ENCODE results near the gene TBL1X. TPM values are rescaled to one million over a fixed set of nuclear protein-coding genes. Genes with fewer than 3 reads are reported as not detected.

Gene TBL1X
- polyA plus RNA-seq, 3 donors = 12.5 to 19.5 (median 13.8) TPM

DNA sequence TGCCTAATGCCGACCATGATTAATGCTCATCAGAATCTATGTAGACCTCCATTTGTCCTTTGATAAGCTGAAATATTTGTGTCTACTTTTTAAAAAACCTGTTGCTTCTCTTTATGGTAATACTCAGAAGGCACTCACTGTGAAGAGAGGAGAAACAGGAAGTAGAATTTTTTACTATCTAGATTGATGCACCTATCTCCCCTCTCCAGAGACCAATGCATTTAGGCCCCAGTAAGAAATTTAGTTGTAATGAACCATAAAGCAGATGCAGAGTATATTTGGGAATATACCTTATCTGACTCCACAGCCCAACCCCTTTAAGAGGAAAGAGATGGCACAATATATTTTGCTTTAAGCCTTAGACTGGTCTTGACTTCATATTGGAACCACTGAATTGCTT is 11.1 kb downstream of the TBL1X start:
- Mint-ChIP-seq H3K4me1 (peaks cover 5% of the 10 kb centered on the region), H3K27ac (no peak overlapping the region), H3K9me3 (peaks cover 0 to 3% (median 0%) of the 10 kb centered on the region in 7 donors), H3K4me3 (no peak overlapping the region), H3K36me3 (peaks cover 32% of the 10 kb centered on the region in 2 donors), H3K27me3 (ENCODE audit: low read depth in 3 of 3) (peaks cover 0 to 46% (median 0%) of the 10 kb centered on the region in 3 donors)
- no peak for DNase-seq
- Histone ChIP-seq H3K36me3 (replicated peaks in 1 of 2; ENCODE audit: control insufficient read depth in 1 of 2, insufficient read depth in 2 of 2, low read length in 2 of 2) (peaks cover 3 to 22% of the 10 kb centered on the region in 2 donors), H3K9me3 (replicated peaks in 1 of 2; ENCODE audit: control insufficient read depth in 1 of 2, insufficient read depth in 1 of 2, low read length in 2 of 2) (no peaks in the 10 kb centered on the region), H3K9ac (ENCODE audit: insufficient read depth, low read length, poor library complexity, severe bottlenecking) (no peak overlapping the region), H3K4me1 (ENCODE audit: control insufficient read depth in 1 of 2, insufficient read depth in 2 of 2, low read length in 2 of 2) (no peaks in the 10 kb centered on the region), H3K4me3 (replicated peaks in 1 of 3; ENCODE audit: low read depth in 2 of 3, low read length in 3 of 3) (no peak overlapping the region), H4K20me1 (ENCODE audit: insufficient read depth, low read length) (peaks cover 100% of the 10 kb centered on the region), H2AFZ (ENCODE audit: insufficient read depth, low read depth, low read length, poor library complexity, severe bottlenecking) (no peak overlapping the region), H3K27me3 (ENCODE audit: control insufficient read depth in 2 of 2, insufficient read depth in 2 of 2, low read length in 2 of 2) (peaks cover 0 to 21% of the 10 kb centered on the region in 2 donors), H3K27ac (ENCODE audit: low read depth in 1 of 2, low read length in 2 of 2) (no peak overlapping the region), H3K79me2 (ENCODE audit: insufficient read depth, low read length) (peaks cover 81% of the 10 kb centered on the region), H3K4me2 (replicated peaks; ENCODE audit: extremely low read depth, low read length, poor library complexity, severe bottlenecking) (no peak overlapping the region)
- TF ChIP-seq, protein P1, sequence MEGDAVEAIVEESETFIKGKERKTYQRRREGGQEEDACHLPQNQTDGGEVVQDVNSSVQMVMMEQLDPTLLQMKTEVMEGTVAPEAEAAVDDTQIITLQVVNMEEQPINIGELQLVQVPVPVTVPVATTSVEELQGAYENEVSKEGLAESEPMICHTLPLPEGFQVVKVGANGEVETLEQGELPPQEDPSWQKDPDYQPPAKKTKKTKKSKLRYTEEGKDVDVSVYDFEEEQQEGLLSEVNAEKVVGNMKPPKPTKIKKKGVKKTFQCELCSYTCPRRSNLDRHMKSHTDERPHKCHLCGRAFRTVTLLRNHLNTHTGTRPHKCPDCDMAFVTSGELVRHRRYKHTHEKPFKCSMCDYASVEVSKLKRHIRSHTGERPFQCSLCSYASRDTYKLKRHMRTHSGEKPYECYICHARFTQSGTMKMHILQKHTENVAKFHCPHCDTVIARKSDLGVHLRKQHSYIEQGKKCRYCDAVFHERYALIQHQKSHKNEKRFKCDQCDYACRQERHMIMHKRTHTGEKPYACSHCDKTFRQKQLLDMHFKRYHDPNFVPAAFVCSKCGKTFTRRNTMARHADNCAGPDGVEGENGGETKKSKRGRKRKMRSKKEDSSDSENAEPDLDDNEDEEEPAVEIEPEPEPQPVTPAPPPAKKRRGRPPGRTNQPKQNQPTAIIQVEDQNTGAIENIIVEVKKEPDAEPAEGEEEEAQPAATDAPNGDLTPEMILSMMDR (IDR thresholded peaks at IDR 0.05) = no peak
- intact Hi-C loops (cut with micrococcal nuclease) = no loop called here
- no CpG with 5 or more reads among the region's 1 CpG for WGBS (ENCODE audit: insufficient coverage)

- TF ChIP-seq, protein P1 (IDR thresholded peaks at IDR 0.05) = no peak
- peaks cover 5% of the 10 kb centered on the region for H3K4me1 Mint-ChIP-seq
- no peak overlapping the region for H3K4me3 Mint-ChIP-seq
- peaks cover 23 to 29% of the 10 kb centered on the region in 2 donors for H3K36me3 Mint-ChIP-seq
- Histone ChIP-seq H3K9me3 (replicated peaks in 1 of 2; ENCODE audit: control insufficient read depth in 1 of 2, insufficient read depth in 1 of 2, low read length in 2 of 2) (no peaks in the 10 kb centered on the region), H3K27me3 (ENCODE audit: control insufficient read depth in 2 of 2, insufficient read depth in 2 of 2, low read length in 2 of 2) (peaks cover 0 to 26% of the 10 kb centered on the region in 2 donors), H4K20me1 (ENCODE audit: insufficient read depth, low read length) (peaks cover 100% of the 10 kb centered on the region), H3K4me2 (replicated peaks; ENCODE audit: extremely low read depth, low read length, poor library complexity, severe bottlenecking) (no peak overlapping the region), H3K79me2 (ENCODE audit: insufficient read depth, low read length) (peaks cover 71% of the 10 kb centered on the region), H2AFZ (ENCODE audit: insufficient read depth, low read depth, low read length, poor library complexity, severe bottlenecking) (no peak overlapping the region), H3K9ac (ENCODE audit: insufficient read depth, low read length, poor library complexity, severe bottlenecking) (no peak overlapping the region), H3K4me3 (replicated peaks in 1 of 3; ENCODE audit: low read depth in 2 of 3, low read length in 3 of 3) (no peak overlapping the region), H3K4me1 (ENCODE audit: control insufficient read depth in 1 of 2, insufficient read depth in 2 of 2, low read length in 2 of 2) (no peaks in the 10 kb centered on the region), H3K27ac (ENCODE audit: low read depth in 1 of 2, low read length in 2 of 2) (no peak overlapping the region), H3K36me3 (replicated peaks in 1 of 2; ENCODE audit: control insufficient read depth in 1 of 2, insufficient read depth in 2 of 2, low read length in 2 of 2) (peaks cover 0 to 17% of the 10 kb centered on the region in 2 donors)
- no peak for DNase-seq
- no CpG with 5 or more reads among the region's 3 CpGs for WGBS (ENCODE audit: insufficient coverage)
- no peak overlapping the region for H3K27ac Mint-ChIP-seq
- H3K27me3 Mint-ChIP-seq (ENCODE audit: low read depth in 3 of 3) = peaks cover 0 to 41% (median 0%) of the 10 kb centered on the region in 3 donors
- peaks cover 0 to 3% (median 0%) of the 10 kb centered on the region in 7 donors for H3K9me3 Mint-ChIP-seq
- intact Hi-C loops (cut with micrococcal nuclease) = no loop called here
Measured at GRCh38 chrX:9476810-9477575, 12.1 kb downstream of the TBL1X start.
